H1 (cell line): ENCODE measurements around the gene ARHGEF25.

ENCODE experiments used
- BRCA1 ChIP-seq: IDR thresholded peaks from 2 replicates; pipeline ENCODE4 v1.6.1; 2012; ENCODE audit warnings: low read depth, low read length, improper control_type of control experiment
- CBX5 ChIP-seq: fragments of 300-800, 300-1000 bp; sonication (generic); IDR thresholded peaks from 2 replicates; pipeline ENCODE4 v1.7.1; 2016; ENCODE audit warnings: antibody characterized with exemption, low read length, low read depth
- CHD2 ChIP-seq: IDR thresholded peaks from 2 replicates; pipeline ENCODE4 v1.6.1; 2012; ENCODE audit warnings: low read length, improper control_type of control experiment
- CTCF ChIP-seq, 3 experiments: IDR thresholded peaks; 1 replicate in 2 of 3; 2 replicates in 1 of 3; pipeline versions ENCODE4 v1.5.1 to v1.6.1; 2011; ENCODE audit warnings: low read length in 3 of 3, mild to moderate bottlenecking in 3 of 3, inconsistent platforms in 2 of 3, low read depth in 1 of 3, moderate library complexity in 1 of 3; ENCODE audit not compliant: insufficient read depth in 1 of 3; ENCODE audit errors: control extremely low read depth in 1 of 3
- EZH2 ChIP-seq: fragments of 200-600 bp; sonication (generic); IDR thresholded peaks from 2 replicates; pipeline ENCODE4 v1.7.1; 2012; ENCODE audit warnings: low read depth, mild to moderate bottlenecking, moderate library complexity, low read length, inconsistent platforms; ENCODE audit not compliant: severe bottlenecking
- KDM5A ChIP-seq: fragments of 200-600 bp; IDR thresholded peaks from 2 replicates; pipeline ENCODE4 v1.7.1; 2012; ENCODE audit warnings: mild to moderate bottlenecking, low read length, inconsistent platforms, mixed read lengths
- MAFK ChIP-seq: IDR thresholded peaks from 2 replicates; pipeline ENCODE4 v1.6.1; 2012; ENCODE audit warnings: low read depth, mild to moderate bottlenecking, improper control_type of control experiment, low read length
- POLR2A ChIP-seq, 2 experiments: IDR thresholded peaks; 1 replicate in 1 of 2; 2 replicates in 1 of 2; pipeline ENCODE4 v1.6.1; 2011; ENCODE audit warnings: low read depth in 2 of 2, low read length in 2 of 2, mild to moderate bottlenecking in 2 of 2; ENCODE audit errors: control extremely low read depth in 1 of 2
- POLR2AphosphoS5 ChIP-seq: IDR thresholded peaks from 2 replicates; pipeline ENCODE4 v1.6.1; 2011; ENCODE audit warnings: low read depth, low read length
- RAD21 ChIP-seq, 2 experiments: IDR thresholded peaks in 1 of 2; conservative IDR thresholded peaks in 1 of 2; 2 replicates each; pipeline ENCODE4 v1.6.1; 2011; ENCODE audit warnings: low read depth in 2 of 2, low read length in 2 of 2, improper control_type of control experiment in 1 of 2, inconsistent platforms in 1 of 2, mild to moderate bottlenecking in 1 of 2, moderate library complexity in 1 of 2
- RXRA ChIP-seq: IDR thresholded peaks from 2 replicates; pipeline ENCODE4 v1.6.1; 2011; ENCODE audit warnings: low read depth, mild to moderate bottlenecking, low read length, moderate library complexity; ENCODE audit not compliant: insufficient read depth
- SRF ChIP-seq: IDR thresholded peaks from 2 replicates; pipeline ENCODE4 v1.6.1; 2011; ENCODE audit warnings: mild to moderate bottlenecking, low read depth, low read length, moderate library complexity
- YY1 ChIP-seq: IDR thresholded peaks from 2 replicates; pipeline ENCODE4 v1.6.1; 2011; ENCODE audit warnings: low read depth, mild to moderate bottlenecking, low read length

GRCh38 chr12:57584690-57585089 lies 26.5 kb upstream of the ARHGEF25 start:
- TF ChIP-seq CBX5 (no peak), RXRA (no peak), POLR2AphosphoS5 (no peak), YY1 (no peak), CTCF (IDR thresholded peaks at IDR 0.05; ENCODE audit: control extremely low read depth in 1 of 3, insufficient read depth in 1 of 3, low read depth in 1 of 3, low read length in 3 of 3) (no peak), EZH2 (no peak), SRF (no peak), BRCA1 (no peak), POLR2A (IDR thresholded peaks at IDR 0.05; ENCODE audit: control extremely low read depth in 1 of 2, low read depth in 2 of 2, low read length in 2 of 2) (no peak), CHD2 (no peak), MAFK (no peak), KDM5A (no peak), RAD21 (IDR thresholded peaks at IDR 0.05 in 1 of 2, conservative IDR thresholded peaks at IDR 0.05 in 1 of 2; ENCODE audit: low read depth in 2 of 2, low read length in 2 of 2) (no peak)
